PFSK-1 (cell line): Measurements from ENCODE around the gene NUTM2F.

ENCODE experiments used
- FOXP2 ChIP-seq: optimal IDR thresholded peaks from 2 replicates; pipeline ENCODE3; 2011; ENCODE audit warnings: borderline replicate concordance, control low read depth, inconsistent platforms; ENCODE audit not compliant: insufficient read depth; ENCODE audit errors: extremely low read length, extremely low read depth
- POLR2AphosphoS5 ChIP-seq: IDR thresholded peaks from 2 replicates; pipeline ENCODE4 v1.6.1; 2012; ENCODE audit warnings: low read depth, mild to moderate bottlenecking, control low read depth, low read length, moderate library complexity
- SIN3A ChIP-seq: IDR thresholded peaks from 2 replicates; pipeline ENCODE4 v1.6.1; 2012; ENCODE audit warnings: mild to moderate bottlenecking, low read length, moderate library complexity, borderline replicate concordance; ENCODE audit not compliant: insufficient read depth

GRCh38 chr9:94287877-94288513 lies 40.4 kb downstream of the NUTM2F start:
- TF ChIP-seq POLR2AphosphoS5 (no peak), FOXP2 (no peak), SIN3A (no peak)
